HG03196 (cell line): ENCODE measurements around the gene CTTNBP2NL.

Experiments
- ATAC-seq: cut with Tn5 transposase; IDR thresholded peaks from one replicate; pipeline ENCODE4 v1.9.1; 2021; ENCODE audit not compliant: unreplicated experiment

Gene CTTNBP2NL, protein sequence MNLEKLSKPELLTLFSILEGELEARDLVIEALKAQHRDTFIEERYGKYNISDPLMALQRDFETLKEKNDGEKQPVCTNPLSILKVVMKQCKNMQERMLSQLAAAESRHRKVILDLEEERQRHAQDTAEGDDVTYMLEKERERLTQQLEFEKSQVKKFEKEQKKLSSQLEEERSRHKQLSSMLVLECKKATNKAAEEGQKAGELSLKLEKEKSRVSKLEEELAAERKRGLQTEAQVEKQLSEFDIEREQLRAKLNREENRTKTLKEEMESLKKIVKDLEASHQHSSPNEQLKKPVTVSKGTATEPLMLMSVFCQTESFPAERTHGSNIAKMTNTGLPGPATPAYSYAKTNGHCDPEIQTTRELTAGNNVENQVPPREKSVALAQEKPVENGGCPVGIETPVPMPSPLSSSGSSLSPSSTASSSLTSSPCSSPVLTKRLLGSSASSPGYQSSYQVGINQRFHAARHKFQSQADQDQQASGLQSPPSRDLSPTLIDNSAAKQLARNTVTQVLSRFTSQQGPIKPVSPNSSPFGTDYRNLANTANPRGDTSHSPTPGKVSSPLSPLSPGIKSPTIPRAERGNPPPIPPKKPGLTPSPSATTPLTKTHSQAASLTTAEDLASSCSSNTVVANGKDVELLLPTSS

GRCh38 chr1:112395821-112396652 is at the start of gene CTTNBP2NL:
CTTNBP2NL (plus strand) TSS chr1:112396214; CDS start chr1:112416166, 19,952 bp downstream.
- peak; percentile 77 for ATAC-seq

DNA sequence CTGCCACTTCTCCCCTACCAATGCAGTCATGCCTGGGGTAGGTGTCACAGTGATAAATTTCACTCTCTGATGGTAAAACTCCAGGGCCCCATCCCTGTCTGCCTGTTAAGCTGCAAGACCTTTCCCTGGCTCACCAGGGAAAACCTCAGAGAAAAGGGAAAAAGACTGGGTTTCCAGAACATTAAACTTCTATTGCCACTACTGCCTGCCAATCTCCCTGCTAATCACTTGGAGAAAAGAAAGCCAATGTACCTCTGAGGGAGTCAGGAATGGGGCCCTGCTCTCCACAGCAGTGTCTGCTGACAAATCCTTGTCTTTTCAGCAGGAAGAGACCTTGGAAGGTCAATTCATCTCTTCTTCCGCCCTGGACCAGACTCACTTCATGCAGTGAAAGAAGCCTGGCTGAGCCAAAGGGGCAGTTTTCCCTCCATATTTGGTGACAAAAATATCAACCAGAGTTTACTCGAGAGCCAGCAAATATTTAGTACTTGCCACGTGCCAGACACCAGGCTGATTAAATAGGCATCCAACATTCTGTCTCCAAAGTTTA is 49.1 kb upstream of the CTTNBP2NL start:
- no peak for ATAC-seq

GRCh38 chr1:112356765-112357164 is 39.2 kb upstream of the CTTNBP2NL start:
- ATAC-seq: no peak

- ATAC-seq: no peak
These were observed 38.5 kb upstream of the CTTNBP2NL start for GRCh38 chr1:112357467-112357866.

GRCh38 chr1:112358061-112358770 is 37.8 kb upstream of the CTTNBP2NL start:
- ATAC-seq: no peak

GRCh38 chr1:112358798-112359408 is 37.1 kb upstream of the CTTNBP2NL start:
- no peak for ATAC-seq

DNA sequence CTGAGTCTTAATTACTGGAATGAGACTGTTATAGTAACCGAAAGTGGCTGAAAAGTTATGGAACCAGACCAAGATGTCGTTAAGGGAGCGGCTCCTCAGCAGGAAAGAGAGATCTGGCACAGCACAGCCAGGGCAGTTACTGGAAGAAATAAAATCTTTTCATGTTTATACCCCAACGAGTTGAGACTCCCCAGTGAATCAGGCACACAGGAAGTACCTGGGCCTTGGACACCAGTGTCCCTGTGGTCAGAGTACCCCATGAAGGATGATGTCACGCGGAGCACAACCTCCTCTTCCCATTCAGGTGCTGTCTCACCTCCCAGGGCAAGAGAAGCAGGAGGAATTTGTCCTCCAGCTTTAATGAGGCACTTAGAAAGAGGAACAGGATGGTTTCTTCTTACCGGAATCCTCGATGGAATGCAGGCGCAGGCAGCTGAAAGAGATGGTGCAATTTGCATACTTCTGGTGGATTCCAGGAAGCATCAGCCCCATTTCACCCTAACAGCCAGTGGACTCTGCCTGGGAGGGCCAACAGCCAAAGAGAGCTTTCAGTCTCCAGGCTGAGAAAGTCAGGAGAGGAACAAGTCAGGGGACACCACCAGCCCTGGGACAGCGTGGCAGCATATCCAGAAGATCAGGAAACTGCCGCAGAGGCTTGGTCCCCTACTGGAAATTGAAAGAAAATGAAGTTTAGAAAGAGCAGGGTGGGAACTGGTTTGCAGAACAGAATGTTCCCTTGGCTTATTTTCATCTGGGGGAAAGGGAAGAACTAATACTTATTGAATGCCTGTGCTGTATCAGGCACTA is 35.9 kb upstream of the CTTNBP2NL start:
- no peak for ATAC-seq

DNA sequence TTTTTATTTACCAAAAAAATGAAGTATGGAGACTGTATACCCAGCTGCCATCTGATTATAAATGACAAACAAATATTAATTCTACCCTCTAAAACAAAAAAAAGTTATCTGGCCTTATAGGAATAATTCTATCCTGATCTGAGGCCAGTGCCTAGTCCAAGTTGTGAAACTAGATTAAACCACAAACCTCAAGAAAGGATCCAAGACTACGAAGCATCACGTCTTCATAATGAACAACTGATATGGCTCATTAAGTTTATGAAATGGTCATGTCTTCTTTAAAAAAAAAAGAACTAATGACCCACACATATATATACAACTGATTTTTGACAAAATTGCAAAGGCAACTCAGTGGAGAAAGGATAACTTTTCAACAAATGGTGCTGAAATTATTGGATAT is 32.4 kb upstream of the CTTNBP2NL start:
- no peak for ATAC-seq

- no peak for ATAC-seq
These were observed 27.8 kb upstream of the CTTNBP2NL start for GRCh38 chr1:112368198-112368597.

GRCh38 chr1:112369392-112370285 is 26.4 kb upstream of the CTTNBP2NL start:
- ATAC-seq: peak; percentile 81

- no peak for ATAC-seq
These were observed 25.0 kb upstream of the CTTNBP2NL start for GRCh38 chr1:112370996-112371395.

DNA sequence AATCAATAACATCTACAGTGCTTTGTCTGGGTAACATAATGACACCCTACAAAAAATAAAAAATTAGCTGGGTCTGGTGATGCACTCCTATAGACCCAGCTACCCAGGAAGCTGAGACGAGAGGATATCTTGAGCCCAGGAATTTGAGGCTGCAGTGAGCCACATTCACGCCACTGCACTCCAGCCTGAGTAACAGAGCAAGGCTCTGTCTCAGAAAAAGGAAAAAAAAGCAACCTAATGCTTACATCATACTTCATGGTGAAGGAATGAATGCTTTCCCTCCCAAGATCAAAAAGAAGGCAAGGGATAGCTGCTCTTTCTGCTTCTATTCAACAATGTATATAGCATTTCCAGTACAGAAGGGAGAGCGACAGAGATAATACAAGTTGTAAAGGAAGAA is 24.2 kb upstream of the CTTNBP2NL start:
- ATAC-seq: no peak

DNA sequence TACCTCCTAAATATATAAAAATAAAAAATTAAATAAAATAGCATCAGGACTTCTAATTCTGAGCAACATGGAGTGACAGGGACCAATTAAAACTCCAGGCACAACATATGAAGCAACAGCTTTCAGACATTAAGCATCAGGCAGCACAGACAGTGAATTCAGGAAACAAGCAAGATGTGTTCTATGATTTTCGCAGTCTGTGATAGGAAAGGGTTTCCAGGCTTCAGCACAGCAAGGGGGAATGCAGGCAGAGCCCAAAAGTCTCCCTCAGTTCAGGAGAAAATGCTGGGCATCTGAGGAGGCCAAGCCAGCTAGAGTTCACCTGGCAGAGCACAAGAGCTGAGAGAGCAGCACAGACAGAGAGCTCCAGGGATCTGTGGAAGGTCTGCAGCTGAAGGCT is 22.2 kb upstream of the CTTNBP2NL start:
- no peak for ATAC-seq

GRCh38 chr1:112375701-112376100 is 20.3 kb upstream of the CTTNBP2NL start:
- ATAC-seq: no peak

GRCh38 chr1:112380356-112380755 is 15.7 kb upstream of the CTTNBP2NL start:
- ATAC-seq: no peak

DNA sequence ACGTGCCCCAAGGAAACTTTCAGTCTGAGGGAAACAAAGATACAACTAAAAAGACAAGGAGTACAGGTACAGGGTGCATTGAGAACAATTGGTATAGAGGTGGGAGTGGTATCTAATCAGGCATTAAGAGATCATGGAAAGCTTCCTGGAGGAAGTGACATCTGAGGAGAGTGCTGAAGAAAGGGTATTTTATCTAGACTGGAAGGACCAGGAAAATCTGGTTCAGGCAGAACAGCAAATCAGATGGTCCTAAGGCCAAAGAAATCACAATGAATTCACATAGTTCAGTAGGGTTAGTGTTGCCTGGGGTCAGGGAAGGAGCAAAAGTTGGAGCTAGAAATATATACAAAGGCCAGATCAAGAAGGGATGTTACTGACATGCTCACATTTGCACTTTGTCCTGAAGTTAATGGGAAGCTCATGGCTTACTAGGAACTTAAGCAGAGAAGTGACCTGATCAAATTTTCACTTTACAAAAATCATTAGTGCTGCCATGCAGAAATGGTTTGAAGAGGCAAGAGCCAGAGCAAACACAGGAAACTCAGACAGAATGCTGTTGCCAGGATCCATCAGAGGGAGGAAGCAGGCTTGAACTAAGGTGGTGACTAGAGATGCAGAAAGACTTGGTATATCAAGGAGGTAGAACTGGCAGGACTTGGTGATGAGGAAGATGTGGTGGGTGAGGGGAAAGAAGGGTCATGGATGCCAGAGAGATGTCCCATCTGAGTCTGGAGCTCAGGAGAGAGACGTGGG is 14.5 kb upstream of the CTTNBP2NL start:
- ATAC-seq: no peak

DNA sequence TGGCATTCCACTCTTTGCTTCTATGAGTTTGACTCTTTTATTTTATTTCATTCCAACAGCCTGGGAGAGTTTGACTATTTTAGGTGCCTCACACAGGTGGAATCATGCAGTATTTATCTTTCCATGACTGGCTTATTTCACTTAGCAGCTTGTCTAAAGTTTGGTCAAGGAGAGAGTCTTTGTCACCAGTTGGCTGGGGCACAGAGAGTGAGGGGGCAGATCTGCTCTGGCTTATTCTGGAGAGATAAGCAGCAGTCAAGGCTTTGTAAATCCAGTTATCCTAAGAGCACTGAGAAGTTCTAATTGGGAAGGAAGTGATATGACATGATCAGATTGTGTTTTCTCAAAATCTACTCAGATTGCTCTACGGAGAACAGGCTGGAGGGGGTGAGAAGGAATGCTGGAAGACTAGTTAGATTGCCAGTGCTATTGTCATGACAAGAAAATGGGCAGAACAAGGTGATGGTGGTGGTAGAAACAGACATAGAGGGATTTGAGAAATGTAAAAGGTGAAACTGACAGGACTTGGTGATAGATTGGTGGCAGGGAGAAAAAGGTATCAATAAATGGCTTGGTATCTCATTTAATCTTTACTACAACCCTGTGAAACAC is 12.1 kb upstream of the CTTNBP2NL start:
- ATAC-seq: no peak
